B cell (primary cell): ENCODE data around the gene SLC6A20. TPM values are rescaled to one million over a fixed set of nuclear protein-coding genes. Genes with fewer than 3 reads are reported as not detected.

Experiments
- ATAC-seq: fragments of 200-7000 bp; cut with Tn5 transposase; one replicate; pipeline ENCODE4 v1.10.0; 2021; ENCODE audit warnings: low read depth, mild to moderate bottlenecking, moderate number of reproducible peaks, moderate library complexity
- CTCF ChIA-PET: fragments of 350-600 bp; sonication (Branson Sonifier 250); formaldehyde crosslinking; loops from one replicate; lab custom pipeline; 2021; ENCODE audit warnings: antibody characterized with exemption, inconsistent platforms; lab: Charles Lee
- POLR2A ChIA-PET: fragments of 350-600 bp; sonication (Branson Sonifier 250); formaldehyde crosslinking; loops from one replicate; lab custom pipeline; 2021; ENCODE audit warnings: antibody characterized with exemption; lab: Charles Lee
- DNase-seq: peaks from one replicate; pipeline ENCODE4 v3.0.0; 2013
- H2AFZ ChIP-seq: 2 replicates; pipeline ENCODE4 v1.6.1; 2012; ENCODE audit warnings: mild to moderate bottlenecking, low read depth, low read length; ENCODE audit not compliant: insufficient read depth, poor library complexity, severe bottlenecking
- H3K27ac ChIP-seq, 2 donors: 1 replicate in 1 of 2; 2 replicates in 1 of 2; pipeline ENCODE4 v1.5.1; 2012 to 2013; ENCODE audit warnings: low read length in 2 of 2, mild to moderate bottlenecking in 2 of 2, moderate library complexity in 1 of 2
- H3K27me3 ChIP-seq, 4 experiments: fragments of 200-600 bp in 1 of 4; sonication (generic) in 1 of 4; replicated peaks in 1 of 4; 1 replicate in 2 of 4; 2 replicates in 2 of 4; pipeline versions ENCODE4 v1.6.1 to v1.7.0; 2013 to 2016; ENCODE audit warnings: low read length in 3 of 4, mild to moderate bottlenecking in 2 of 4, mixed read lengths in 1 of 4, moderate library complexity in 1 of 4; ENCODE audit not compliant: insufficient read depth in 4 of 4, control insufficient read depth in 3 of 4; ENCODE audit errors: control extremely low read depth in 1 of 4
- H3K36me3 ChIP-seq, 2 experiments: replicated peaks in 1 of 2; 1 replicate in 1 of 2; 2 replicates in 1 of 2; pipeline versions ENCODE4 v1.6.1 to v1.7.1; 2013; ENCODE audit warnings: low read length in 1 of 2; ENCODE audit not compliant: insufficient read depth in 2 of 2, control insufficient read depth in 1 of 2; ENCODE audit errors: control extremely low read depth in 1 of 2, extremely low read depth in 1 of 2
- H3K4me1 ChIP-seq, 2 donors: fragments of 200-600 bp in 1 of 2; sonication (generic) in 1 of 2; 1 replicate in 1 of 2; 2 replicates in 1 of 2; pipeline versions ENCODE4 v1.5.1 to v1.6.1; 2013 to 2017; ENCODE audit warnings: low read length in 2 of 2; ENCODE audit not compliant: control insufficient read depth in 2 of 2, insufficient read depth in 2 of 2
- H3K4me2 ChIP-seq: replicated peaks from 2 replicates; pipeline ENCODE3; 2012; ENCODE audit warnings: mild to moderate bottlenecking, low read depth, low read length; ENCODE audit not compliant: poor library complexity, severe bottlenecking
- H3K4me3 ChIP-seq, 5 experiments: fragments of 200-600 bp in 1 of 5; sonication (generic) in 1 of 5; 1 replicate in 3 of 5; 2 replicates in 2 of 5; pipeline versions ENCODE4 v1.5.1 to v1.7.0; 2011 to 2016; ENCODE audit warnings: low read length in 4 of 5, mild to moderate bottlenecking in 4 of 5, low read depth in 2 of 5, control low read depth in 1 of 5, moderate library complexity in 1 of 5; ENCODE audit not compliant: insufficient read depth in 1 of 5; ENCODE audit errors: control extremely low read depth in 1 of 5, extremely low read depth in 1 of 5
- H3K79me2 ChIP-seq: fragments of 200-600 bp; sonication (generic); one replicate; pipeline ENCODE4 v1.6.0; 2016; ENCODE audit warnings: low read length; ENCODE audit not compliant: control insufficient read depth, insufficient read depth
- H3K9ac ChIP-seq: fragments of 200-600 bp; sonication (generic); 2 replicates; pipeline ENCODE4 v1.6.1; 2017; ENCODE audit warnings: mild to moderate bottlenecking, low read length, moderate library complexity
- H3K9me3 ChIP-seq, 3 donors: one replicate each; pipeline versions ENCODE4 v1.6.1 to v1.7.1; 2013; ENCODE audit warnings: low read length in 2 of 3; ENCODE audit not compliant: control insufficient read depth in 2 of 3, insufficient read depth in 1 of 3; ENCODE audit errors: control extremely low read depth in 1 of 3
- H4K20me1 ChIP-seq: 2 replicates; pipeline ENCODE4 v1.6.0; 2012; ENCODE audit warnings: mild to moderate bottlenecking, low read length; ENCODE audit not compliant: insufficient read depth, control insufficient read depth, poor library complexity, severe bottlenecking
- H3K27ac Mint-ChIP-seq: one replicate; pipeline ENCODE4 v1.8.0; 2021; ENCODE audit warnings: mixed read lengths
- H3K27me3 Mint-ChIP-seq: one replicate; pipeline ENCODE4 v1.8.0; 2021; ENCODE audit warnings: mixed read lengths
- H3K4me1 Mint-ChIP-seq: one replicate; pipeline ENCODE4 v1.8.0; 2021; ENCODE audit warnings: mixed read lengths
- H3K4me3 Mint-ChIP-seq: one replicate; pipeline ENCODE4 v1.8.0; 2021; ENCODE audit warnings: mixed read lengths
- H3K9me3 Mint-ChIP-seq: one replicate; pipeline ENCODE4 v1.8.0; 2022; ENCODE audit warnings: mixed read lengths; ENCODE audit not compliant: insufficient read depth
- EZH2 ChIP-seq: IDR thresholded peaks from 2 replicates; pipeline ENCODE4 v1.6.1; 2012; ENCODE audit warnings: borderline replicate concordance, low read depth, mild to moderate bottlenecking, moderate library complexity, low read length; ENCODE audit not compliant: insufficient read depth, poor library complexity, severe bottlenecking
- WGBS: methylation state at CpG from one replicate; pipeline ENCODE4 v1.1.5; 2013; ENCODE audit warnings: missing lambda C conversion rate; ENCODE audit not compliant: insufficient coverage; 5-methylcytosine and 5-hydroxymethylcytosine counted together
- intact Hi-C: fragments of 100-400 bp; cut with micrococcal nuclease; formaldehyde crosslinking; loops from one replicate; pipeline ENCODE4 v1.10.0; 2022
- polyA plus RNA-seq: library from polyadenylated mRNA; depleted of rRNA; stranded (reverse); fragments of >200 nt; gene quantifications from 2 replicates; pipeline ENCODE4 v1.2.3, GENCODE V29; 2012
- total RNA-seq, 2 donors: library from RNA; stranded (reverse); fragments of 120-200 nt in 1 of 2; gene quantifications; 1 replicate in 1 of 2; 2 replicates in 1 of 2; pipeline versions ENCODE4 v1.2.3 to v1.2.4, GENCODE V29; 2013 to 2022
- TF ChIP-seq, protein P1 (sequence below): fragments of 200-600 bp; IDR thresholded peaks from one replicate; pipeline ENCODE4 v1.8.0; 2022; ENCODE audit warnings: antibody characterized with exemption, mild to moderate bottlenecking

SLC6A20 gene
- total and polyA plus RNA-seq, 2 donors (not counting 1 experiment from before 2014, with no cell fraction given), result 0.32 TPM; not detected in 1

DNA sequence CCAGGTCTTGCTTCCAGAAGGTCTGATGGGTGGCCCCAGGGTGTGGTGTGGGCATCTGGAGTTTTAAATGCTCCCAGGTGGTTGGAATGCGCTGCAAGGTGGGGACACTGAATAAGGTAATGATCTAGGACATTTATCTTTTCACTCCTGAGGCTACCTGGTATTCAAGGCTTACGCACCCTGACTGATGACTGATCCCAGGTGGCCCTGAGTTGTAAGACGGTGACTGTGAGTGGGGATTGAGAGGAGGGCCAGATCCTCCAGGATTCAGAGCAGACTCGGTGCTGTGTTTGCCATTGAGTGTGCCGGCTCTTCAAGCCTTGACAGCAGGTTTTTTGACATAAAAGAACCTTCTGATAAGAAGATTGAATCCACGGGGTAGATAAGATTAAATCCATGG lies 40.3 kb downstream of the SLC6A20 start:
- Histone ChIP-seq H3K9ac (no peak overlapping the region), H4K20me1 (no peaks in the 10 kb centered on the region), H3K79me2 (no peaks in the 10 kb centered on the region), H3K4me1 (peaks cover 0 to 1% of the 10 kb centered on the region in 2 donors), H3K27ac (no peak overlapping the region), H3K9me3 (no peaks in the 10 kb centered on the region), H3K4me3 (no peak overlapping the region), H3K4me2 (no peak overlapping the region), H3K27me3 (no peaks in the 10 kb centered on the region), H3K36me3 (no peaks in the 10 kb centered on the region), H2AFZ (no peak overlapping the region)
- H3K9me3 Mint-ChIP-seq, result no peaks in the 10 kb centered on the region
- intact Hi-C loops, result no loop called here
- no peak overlapping the region for H3K4me3 Mint-ChIP-seq
- WGBS, result 93% methylated on average over 6 of the region's 6 CpGs
- TF ChIP-seq, protein P1, sequence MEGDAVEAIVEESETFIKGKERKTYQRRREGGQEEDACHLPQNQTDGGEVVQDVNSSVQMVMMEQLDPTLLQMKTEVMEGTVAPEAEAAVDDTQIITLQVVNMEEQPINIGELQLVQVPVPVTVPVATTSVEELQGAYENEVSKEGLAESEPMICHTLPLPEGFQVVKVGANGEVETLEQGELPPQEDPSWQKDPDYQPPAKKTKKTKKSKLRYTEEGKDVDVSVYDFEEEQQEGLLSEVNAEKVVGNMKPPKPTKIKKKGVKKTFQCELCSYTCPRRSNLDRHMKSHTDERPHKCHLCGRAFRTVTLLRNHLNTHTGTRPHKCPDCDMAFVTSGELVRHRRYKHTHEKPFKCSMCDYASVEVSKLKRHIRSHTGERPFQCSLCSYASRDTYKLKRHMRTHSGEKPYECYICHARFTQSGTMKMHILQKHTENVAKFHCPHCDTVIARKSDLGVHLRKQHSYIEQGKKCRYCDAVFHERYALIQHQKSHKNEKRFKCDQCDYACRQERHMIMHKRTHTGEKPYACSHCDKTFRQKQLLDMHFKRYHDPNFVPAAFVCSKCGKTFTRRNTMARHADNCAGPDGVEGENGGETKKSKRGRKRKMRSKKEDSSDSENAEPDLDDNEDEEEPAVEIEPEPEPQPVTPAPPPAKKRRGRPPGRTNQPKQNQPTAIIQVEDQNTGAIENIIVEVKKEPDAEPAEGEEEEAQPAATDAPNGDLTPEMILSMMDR, result no peak
- no peak for TF ChIP-seq EZH2
- peaks cover 4% of the 10 kb centered on the region for H3K27me3 Mint-ChIP-seq
- ChIA-PET CTCF (no interaction called here), POLR2A (no interaction called here)
- no peak overlapping the region for H3K27ac Mint-ChIP-seq
- DNase-seq (no peak), ATAC-seq (no peak)
- no peaks in the 10 kb centered on the region for H3K4me1 Mint-ChIP-seq

DNA sequence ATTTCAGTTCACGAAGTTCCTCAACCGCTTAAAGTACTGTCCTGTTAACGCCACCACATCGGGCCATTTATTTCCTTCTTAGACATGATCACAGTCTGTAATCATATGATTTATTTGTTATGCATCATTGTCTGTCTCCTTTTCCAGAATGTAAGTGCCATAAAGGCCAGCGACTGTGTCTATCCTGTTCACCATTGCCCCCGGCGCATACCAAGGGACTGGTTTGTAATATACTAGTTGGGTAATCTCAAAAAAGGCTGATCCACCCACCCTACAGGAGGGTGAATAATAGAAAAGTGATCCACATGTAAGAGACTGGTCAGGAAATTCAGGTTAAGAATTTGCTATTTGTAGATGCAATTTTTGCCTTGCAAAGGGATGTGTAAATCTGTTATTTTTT lies 41.9 kb downstream of the SLC6A20 start:
- intact Hi-C loops, result no loop called here
- H2AFZ ChIP-seq, result no peak overlapping the region
- no peak overlapping the region for H3K9ac ChIP-seq
- H3K79me2 ChIP-seq, result no peaks in the 10 kb centered on the region
- WGBS, result no CpG with 5 or more reads among the region's 7 CpGs
- no peak overlapping the region for H3K27ac ChIP-seq
- H3K27ac Mint-ChIP-seq, result no peak overlapping the region
- H3K27me3 Mint-ChIP-seq, result no peaks in the 10 kb centered on the region
- ChIA-PET CTCF (interaction anchor here (0.9 kb wide), 1 partner anchor 175 kb away, joined by 3 read pairs; no protein-coding TSS in a partner anchor), POLR2A (no interaction called here)
- no peaks in the 10 kb centered on the region for H3K4me1 ChIP-seq
- no peaks in the 10 kb centered on the region for H4K20me1 ChIP-seq
- H3K27me3 ChIP-seq, result no peaks in the 10 kb centered on the region
- no peak for DNase-seq
- H3K36me3 ChIP-seq, result no peaks in the 10 kb centered on the region
- no peaks in the 10 kb centered on the region for H3K9me3 Mint-ChIP-seq
- no peak overlapping the region for H3K4me2 ChIP-seq
- TF ChIP-seq, protein P1, result no peak
- TF ChIP-seq EZH2, result no peak
- no peak for ATAC-seq
- H3K4me3 ChIP-seq, result no peak overlapping the region
- no peak overlapping the region for H3K4me3 Mint-ChIP-seq
- no peaks in the 10 kb centered on the region for H3K4me1 Mint-ChIP-seq
- H3K9me3 ChIP-seq, result no peaks in the 10 kb centered on the region
